ENCODE data around the gene TOMM6. TPM values are rescaled to one million over a fixed set of nuclear protein-coding genes. Genes with fewer than 3 reads are reported as not detected.

TOMM6 gene
- total and polyA plus RNA-seq, 2 donors from 2014 or later = 150 to 479 TPM

- H3K27me3 ChIP-seq (ENCODE audit: control insufficient read depth, insufficient read depth, low read length) = no peaks in the 10 kb centered on the region
- no peaks in the 10 kb centered on the region for H3K9me3 ChIP-seq (ENCODE audit: control insufficient read depth in 2 of 3, insufficient read depth in 1 of 3, low read length in 3 of 3)
- peak overlapping the region; percentile 48 to 82 (median 62) for H3K4me3 ChIP-seq (ENCODE audit: low read length in 3 of 3)
- peaks cover 0 to 13% (median 3%) of the 10 kb centered on the region in 3 donors for H3K4me1 ChIP-seq (ENCODE audit: control insufficient read depth in 2 of 3, insufficient read depth in 2 of 3, low read depth in 1 of 3, low read length in 3 of 3)
- H3K36me3 ChIP-seq (ENCODE audit: control insufficient read depth in 2 of 3, insufficient read depth in 3 of 3, low read length in 3 of 3) = peaks cover 2 to 18% (median 18%) of the 10 kb centered on the region in 3 donors
- no peak for TF ChIP-seq CTCF (IDR thresholded peaks at IDR 0.05; ENCODE audit: borderline replicate concordance, extremely low read depth, insufficient read depth)
- FAIRE-seq (no peak), DNase-seq (no peak)
- intact Hi-C loops (cut with DNase I) = no loop called here
- no peak overlapping the region for H3K27ac ChIP-seq (ENCODE audit: low read depth in 2 of 2, low read length in 2 of 2)
- H3K9ac ChIP-seq (ENCODE audit: low read length in 3 of 3) = peak overlapping the region in 1 of 3 donors; percentile 69
Observed at GRCh38 chr6:41778895-41779294, 8.6 kb upstream of the TOMM6 start.

GRCh38 chr6:41779336-41779735 lies 8.2 kb upstream of the TOMM6 start:
- DNase-seq (peak in 2 of 5 donors; percentile 13 to 71), FAIRE-seq (no peak)
- intact Hi-C loops (cut with DNase I) = no loop called here
- Histone ChIP-seq H3K27me3 (ENCODE audit: control insufficient read depth, insufficient read depth, low read length) (no peaks in the 10 kb centered on the region), H3K4me3 (ENCODE audit: low read length in 3 of 3) (peak overlapping the region; percentile 48 to 82 (median 62)), H3K4me1 (ENCODE audit: control insufficient read depth in 2 of 3, insufficient read depth in 2 of 3, low read depth in 1 of 3, low read length in 3 of 3) (peaks cover 0 to 13% (median 3%) of the 10 kb centered on the region in 3 donors), H3K9ac (ENCODE audit: low read length in 3 of 3) (peak overlapping the region; percentile 4 to 69 (median 24)), H3K27ac (ENCODE audit: low read depth in 2 of 2, low read length in 2 of 2) (no peak overlapping the region), H3K9me3 (ENCODE audit: control insufficient read depth in 2 of 3, insufficient read depth in 1 of 3, low read length in 3 of 3) (no peaks in the 10 kb centered on the region), H3K36me3 (ENCODE audit: control insufficient read depth in 2 of 3, insufficient read depth in 3 of 3, low read length in 3 of 3) (peaks cover 2 to 16% (median 14%) of the 10 kb centered on the region in 3 donors)
- TF ChIP-seq CTCF (IDR thresholded peaks at IDR 0.05; ENCODE audit: borderline replicate concordance, extremely low read depth, insufficient read depth) = no peak

- FAIRE-seq (no peak), DNase-seq (peak; percentile 98 to 99 (median 98))
- Histone ChIP-seq H3K27ac (ENCODE audit: low read depth in 2 of 2, low read length in 2 of 2) (peak within 1 kb of the TSS; percentile 57 to 79), H3K4me3 (ENCODE audit: low read length in 3 of 3) (peak within 1 kb of the TSS; percentile 69 to 82 (median 77)), H3K9ac (ENCODE audit: low read length in 3 of 3) (peak within 1 kb of the TSS; percentile 31 to 69 (median 45)), H3K9me3 (ENCODE audit: control insufficient read depth in 2 of 3, insufficient read depth in 1 of 3, low read length in 3 of 3) (no peaks in the 10 kb centered on the region), H3K36me3 (ENCODE audit: control insufficient read depth in 2 of 3, insufficient read depth in 3 of 3, low read length in 3 of 3) (peaks cover 2 to 9% (median 9%) of the 10 kb centered on the region in 3 donors), H3K4me1 (ENCODE audit: control insufficient read depth in 2 of 3, insufficient read depth in 2 of 3, low read depth in 1 of 3, low read length in 3 of 3) (peaks cover 0 to 17% (median 3%) of the 10 kb centered on the region in 3 donors), H3K27me3 (ENCODE audit: control insufficient read depth, insufficient read depth, low read length) (no peaks in the 10 kb centered on the region)
- TF ChIP-seq CTCF (IDR thresholded peaks at IDR 0.05; ENCODE audit: borderline replicate concordance, extremely low read depth, insufficient read depth) = peak; percentile 99
- intact Hi-C loops (cut with DNase I) = loop anchor here (10.0 kb wide), 1 partner anchor 265 kb away; no protein-coding TSS in a partner anchor
Observed at GRCh38 chr6:41779788-41780550, 7.5 kb upstream of the TOMM6 start, which contains the start of gene FRS3. TSS of gene FRS3 (minus strand) at chr6:41779900. CDS start at chr6:41776987, 2,913 bp downstream.
